ENCODE data around the gene TGFBR1. TPM values are rescaled to one million over a fixed set of nuclear protein-coding genes. Genes with fewer than 3 reads are reported as not detected.

Gene TGFBR1
- total and polyA plus RNA-seq, 2 experiments from 2014 or later, result 41.7 to 79.4 TPM

DNA sequence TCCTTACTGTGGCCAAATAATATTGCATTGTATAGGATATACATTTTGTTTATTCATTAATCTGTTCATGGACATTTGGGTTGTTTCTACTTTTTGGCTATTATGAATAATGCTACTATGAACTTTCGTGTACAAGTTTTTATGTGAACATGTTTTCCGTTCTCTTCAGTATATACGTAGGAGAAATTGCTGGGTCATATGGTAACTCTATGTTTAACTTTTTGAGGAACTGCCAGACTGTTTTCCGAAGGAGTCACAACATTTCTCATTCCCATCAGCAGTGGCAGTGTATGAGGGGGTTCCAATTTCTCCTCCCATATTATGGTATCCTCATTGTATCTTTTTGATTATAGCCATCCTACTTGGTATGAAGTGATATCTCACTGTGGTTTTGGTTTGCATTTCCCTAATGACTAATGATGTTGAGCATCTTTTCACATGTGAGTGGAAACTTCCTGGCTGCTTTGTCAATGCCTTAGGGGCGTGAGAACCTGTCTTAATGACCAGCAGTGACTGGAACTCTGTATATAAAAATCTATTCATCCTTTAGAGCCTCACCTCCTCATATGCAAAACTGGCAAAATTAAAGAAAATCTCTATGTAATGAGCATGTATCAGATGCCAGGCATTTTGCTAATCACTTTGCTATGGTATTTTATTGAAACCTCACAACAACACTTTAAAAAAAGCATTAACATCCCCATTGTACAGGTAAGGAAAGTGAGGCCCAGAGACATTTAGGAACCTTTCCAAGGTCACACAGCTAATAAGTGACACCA, 47.8 kb upstream of the TGFBR1 start:
- Histone ChIP-seq H3K4me1 (ENCODE audit: insufficient read depth) (peaks cover 2% of the 10 kb centered on the region), H3K27me3 (no peaks in the 10 kb centered on the region), H2AFZ (no peak overlapping the region), H3K79me2 (no peaks in the 10 kb centered on the region), H3K9me2 (replicated peaks; ENCODE audit: insufficient read depth) (no peaks in the 10 kb centered on the region), H3K4me3 (no peak overlapping the region), H3K9me3 (ENCODE audit: low read depth) (no peaks in the 10 kb centered on the region), H4K20me1 (ENCODE audit: insufficient read depth, poor library complexity, severe bottlenecking) (no peaks in the 10 kb centered on the region), H3K27ac (no peak overlapping the region), H3K36me3 (replicated peaks; ENCODE audit: insufficient read depth, low read depth) (no peaks in the 10 kb centered on the region), H3K4me2 (no peak overlapping the region)
- DNase-seq (ENCODE audit: low spot score), result no peak
- WGBS (ENCODE audit: low lambda C conversion rate, missing lambda C conversion rate), result 93% methylated on average over 5 of the region's 5 CpGs
- TF ChIP-seq EZH2 (IDR thresholded peaks at IDR 0.05; ENCODE audit: borderline replicate concordance) (no peak), EZH2phosphoT487 (IDR thresholded peaks at IDR 0.05; ENCODE audit: low read depth, severe bottlenecking, unreplicated experiment) (no peak)
- TF ChIP-seq, protein P1, sequence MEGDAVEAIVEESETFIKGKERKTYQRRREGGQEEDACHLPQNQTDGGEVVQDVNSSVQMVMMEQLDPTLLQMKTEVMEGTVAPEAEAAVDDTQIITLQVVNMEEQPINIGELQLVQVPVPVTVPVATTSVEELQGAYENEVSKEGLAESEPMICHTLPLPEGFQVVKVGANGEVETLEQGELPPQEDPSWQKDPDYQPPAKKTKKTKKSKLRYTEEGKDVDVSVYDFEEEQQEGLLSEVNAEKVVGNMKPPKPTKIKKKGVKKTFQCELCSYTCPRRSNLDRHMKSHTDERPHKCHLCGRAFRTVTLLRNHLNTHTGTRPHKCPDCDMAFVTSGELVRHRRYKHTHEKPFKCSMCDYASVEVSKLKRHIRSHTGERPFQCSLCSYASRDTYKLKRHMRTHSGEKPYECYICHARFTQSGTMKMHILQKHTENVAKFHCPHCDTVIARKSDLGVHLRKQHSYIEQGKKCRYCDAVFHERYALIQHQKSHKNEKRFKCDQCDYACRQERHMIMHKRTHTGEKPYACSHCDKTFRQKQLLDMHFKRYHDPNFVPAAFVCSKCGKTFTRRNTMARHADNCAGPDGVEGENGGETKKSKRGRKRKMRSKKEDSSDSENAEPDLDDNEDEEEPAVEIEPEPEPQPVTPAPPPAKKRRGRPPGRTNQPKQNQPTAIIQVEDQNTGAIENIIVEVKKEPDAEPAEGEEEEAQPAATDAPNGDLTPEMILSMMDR (IDR thresholded peaks at IDR 0.05; ENCODE audit: poor library complexity), result no peak

DNA sequence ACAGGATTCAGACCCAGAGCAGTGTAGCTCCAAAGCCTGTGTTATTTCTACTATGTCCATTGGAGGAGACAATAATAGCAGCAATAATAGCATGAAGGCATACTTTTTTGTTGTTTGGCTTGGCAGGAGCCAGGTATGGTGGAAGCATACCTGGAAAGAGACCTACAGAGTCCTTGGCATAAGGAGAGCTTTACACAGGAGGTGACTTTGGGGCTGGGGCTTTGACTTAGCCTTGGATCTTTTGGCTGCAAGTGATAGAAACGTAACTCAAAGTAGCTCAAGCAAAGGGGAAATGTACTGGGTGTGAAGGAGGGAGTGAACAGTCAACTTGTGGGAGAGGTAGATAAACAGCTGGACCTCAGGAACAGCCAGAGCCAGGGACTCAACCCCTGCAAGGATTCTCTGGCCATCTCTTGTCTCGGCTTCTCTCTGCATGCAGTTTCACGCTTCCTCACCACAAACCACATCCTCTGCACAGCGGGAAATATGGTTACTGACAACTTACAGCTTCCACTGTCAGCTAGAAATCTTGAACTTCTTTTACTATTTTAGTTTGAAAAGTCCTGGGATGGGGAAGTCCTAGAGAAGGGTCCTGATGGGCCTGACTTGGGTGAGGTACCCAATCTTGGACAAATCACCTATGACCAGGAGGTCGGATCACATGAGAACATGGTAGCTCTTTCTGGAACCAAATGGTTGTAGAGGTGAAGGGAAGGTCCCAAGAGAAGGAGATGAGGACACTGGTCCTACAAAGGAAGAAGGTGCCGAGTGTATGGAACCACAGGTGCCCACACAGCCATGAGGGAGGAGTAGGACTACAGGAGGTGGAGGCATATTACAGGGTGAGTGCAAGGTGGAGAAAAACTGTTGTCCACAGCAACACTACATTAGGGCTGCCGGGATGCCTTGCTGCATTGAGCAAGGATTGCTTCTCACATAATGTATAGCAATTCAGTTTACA, 47.0 kb upstream of the TGFBR1 start:
- H3K4me1 ChIP-seq (ENCODE audit: insufficient read depth), result peaks cover 2% of the 10 kb centered on the region
- no peak for DNase-seq (ENCODE audit: low spot score)
- H4K20me1 ChIP-seq (ENCODE audit: insufficient read depth, poor library complexity, severe bottlenecking), result no peaks in the 10 kb centered on the region
- H3K27ac ChIP-seq, result no peak overlapping the region
- 89% methylated on average over 7 of the region's 7 CpGs for WGBS (ENCODE audit: low lambda C conversion rate, missing lambda C conversion rate)
- no peaks in the 10 kb centered on the region for H3K79me2 ChIP-seq
- H2AFZ ChIP-seq, result no peak overlapping the region
- no peaks in the 10 kb centered on the region for H3K36me3 ChIP-seq (replicated peaks; ENCODE audit: insufficient read depth, low read depth)
- no peaks in the 10 kb centered on the region for H3K9me2 ChIP-seq (replicated peaks; ENCODE audit: insufficient read depth)
- H3K27me3 ChIP-seq, result no peaks in the 10 kb centered on the region
- no peak overlapping the region for H3K4me3 ChIP-seq
- H3K9me3 ChIP-seq (ENCODE audit: low read depth), result no peaks in the 10 kb centered on the region
- no peak overlapping the region for H3K4me2 ChIP-seq
- TF ChIP-seq EZH2 (IDR thresholded peaks at IDR 0.05; ENCODE audit: borderline replicate concordance), result no peak
- TF ChIP-seq EZH2phosphoT487 (IDR thresholded peaks at IDR 0.05; ENCODE audit: low read depth, severe bottlenecking, unreplicated experiment), result no peak

DNA sequence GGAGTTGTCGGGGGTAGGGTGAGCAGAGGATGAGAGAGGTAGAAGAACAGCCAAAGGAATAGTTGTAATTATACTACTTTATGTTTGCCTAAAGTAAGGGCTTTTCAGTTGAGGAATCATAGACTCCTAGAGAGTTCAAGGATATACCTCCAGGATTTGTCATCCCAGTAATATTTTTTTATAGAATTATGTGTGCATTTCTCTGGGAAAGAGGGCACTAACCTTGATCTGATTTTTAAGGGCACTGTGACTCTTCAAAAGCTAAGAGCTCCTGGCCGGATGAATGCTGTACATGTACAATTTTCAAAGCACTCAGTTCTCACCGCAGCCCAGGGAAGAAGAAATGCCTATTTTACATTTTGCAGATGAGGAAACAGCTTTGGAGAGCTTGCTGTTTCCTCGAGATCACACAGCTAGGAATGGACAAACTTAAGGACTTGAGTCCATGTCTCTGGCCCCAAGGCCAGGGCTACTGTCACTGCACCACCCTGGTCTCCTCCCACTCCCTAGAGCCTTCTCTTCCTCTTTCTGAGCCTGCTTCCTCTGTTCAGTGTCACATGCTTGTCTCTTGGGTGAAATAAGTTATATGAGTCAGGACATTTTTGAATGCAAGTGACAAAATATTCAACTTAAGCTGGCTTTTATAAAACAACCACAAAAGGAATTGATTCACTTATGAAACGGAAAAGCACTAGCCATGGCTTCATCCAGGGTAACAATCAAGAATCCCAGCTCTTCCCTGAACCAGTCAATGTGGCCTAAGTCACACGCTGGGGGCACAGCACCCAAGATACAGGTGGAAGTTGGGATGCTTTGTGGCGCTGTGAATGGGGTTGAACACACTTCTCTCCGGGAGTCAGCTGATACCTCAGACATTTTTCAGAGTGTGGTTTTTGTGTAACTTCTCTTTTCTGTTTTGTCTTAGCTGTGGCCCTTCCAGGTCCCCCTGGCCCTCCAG, 45.7 kb upstream of the TGFBR1 start:
- DNase-seq (ENCODE audit: low spot score), result no peak

More for the DNA sequence above, 45.7 kb upstream of the TGFBR1 start:
- Histone ChIP-seq H4K20me1 (ENCODE audit: insufficient read depth, poor library complexity, severe bottlenecking) (no peaks in the 10 kb centered on the region), H3K4me1 (ENCODE audit: insufficient read depth) (peaks cover 7% of the 10 kb centered on the region), H3K9me3 (ENCODE audit: low read depth) (no peaks in the 10 kb centered on the region), H3K4me3 (no peak overlapping the region), H3K27ac (no peak overlapping the region), H3K36me3 (replicated peaks; ENCODE audit: insufficient read depth, low read depth) (no peaks in the 10 kb centered on the region), H3K27me3 (no peaks in the 10 kb centered on the region), H2AFZ (no peak overlapping the region), H3K79me2 (no peaks in the 10 kb centered on the region), H3K9me2 (replicated peaks; ENCODE audit: insufficient read depth) (no peaks in the 10 kb centered on the region), H3K4me2 (no peak overlapping the region)
- TF ChIP-seq, protein P1 (IDR thresholded peaks at IDR 0.05; ENCODE audit: poor library complexity), result no peak
- TF ChIP-seq EZH2phosphoT487 (IDR thresholded peaks at IDR 0.05; ENCODE audit: low read depth, severe bottlenecking, unreplicated experiment) (no peak), EZH2 (IDR thresholded peaks at IDR 0.05; ENCODE audit: borderline replicate concordance) (no peak)
- WGBS (ENCODE audit: low lambda C conversion rate, missing lambda C conversion rate), result 87% methylated on average over 8 of the region's 8 CpGs
